ENCODE results near the gene CCDC197.

GRCh38 chr14:94026889-94027469, 29.9 kb downstream of the CCDC197 start:
- no peak for TF ChIP-seq CREB1 (CRISPR knock-in tag; IDR thresholded peaks at IDR 0.05)
- no peak for TF ChIP-seq CTCF (IDR thresholded peaks at IDR 0.05)
- TF ChIP-seq SMAD4 (CRISPR knock-in tag; IDR thresholded peaks at IDR 0.05): no peak
- no peak for TF ChIP-seq ELF4 (CRISPR knock-in tag; IDR thresholded peaks at IDR 0.05; ENCODE audit: low read depth)
- no peak for TF ChIP-seq ATF2 (CRISPR knock-in tag; IDR thresholded peaks at IDR 0.05; ENCODE audit: borderline replicate concordance, low read depth)
- no peak for TF ChIP-seq HMGA2 (CRISPR knock-in tag; IDR thresholded peaks at IDR 0.05)
- TF ChIP-seq NFE2L1 (CRISPR knock-in tag; IDR thresholded peaks at IDR 0.05): no peak
- no peak for TF ChIP-seq E2F1 (CRISPR knock-in tag; IDR thresholded peaks at IDR 0.05)
- no peak for TF ChIP-seq ZNF232 (CRISPR knock-in tag; IDR thresholded peaks at IDR 0.05)
- no peak for TF ChIP-seq ZNF423 (CRISPR knock-in tag; IDR thresholded peaks at IDR 0.05)
- TF ChIP-seq ZSCAN18 (CRISPR knock-in tag; IDR thresholded peaks at IDR 0.05): no peak
- no peak for TF ChIP-seq ETV6 (CRISPR knock-in tag; IDR thresholded peaks at IDR 0.05)
- TF ChIP-seq ESRRA (CRISPR knock-in tag; IDR thresholded peaks at IDR 0.05; ENCODE audit: borderline replicate concordance): no peak
- no peak for TF ChIP-seq SP1 (CRISPR knock-in tag; conservative IDR thresholded peaks at IDR 0.05)

All from WTC11 (cell line).